GDM1 (cell line): ENCODE results near the gene BBC3.

ENCODE experiments used
- DNase-seq: peaks from one replicate; lab custom pipeline; 2025; lab: John Stamatoyannopoulos, UW

BBC3 gene

GRCh38 chr19:47231215-47232054, 436 bp upstream of the BBC3 start:
- DNase-seq: peak; percentile 85

DNA sequence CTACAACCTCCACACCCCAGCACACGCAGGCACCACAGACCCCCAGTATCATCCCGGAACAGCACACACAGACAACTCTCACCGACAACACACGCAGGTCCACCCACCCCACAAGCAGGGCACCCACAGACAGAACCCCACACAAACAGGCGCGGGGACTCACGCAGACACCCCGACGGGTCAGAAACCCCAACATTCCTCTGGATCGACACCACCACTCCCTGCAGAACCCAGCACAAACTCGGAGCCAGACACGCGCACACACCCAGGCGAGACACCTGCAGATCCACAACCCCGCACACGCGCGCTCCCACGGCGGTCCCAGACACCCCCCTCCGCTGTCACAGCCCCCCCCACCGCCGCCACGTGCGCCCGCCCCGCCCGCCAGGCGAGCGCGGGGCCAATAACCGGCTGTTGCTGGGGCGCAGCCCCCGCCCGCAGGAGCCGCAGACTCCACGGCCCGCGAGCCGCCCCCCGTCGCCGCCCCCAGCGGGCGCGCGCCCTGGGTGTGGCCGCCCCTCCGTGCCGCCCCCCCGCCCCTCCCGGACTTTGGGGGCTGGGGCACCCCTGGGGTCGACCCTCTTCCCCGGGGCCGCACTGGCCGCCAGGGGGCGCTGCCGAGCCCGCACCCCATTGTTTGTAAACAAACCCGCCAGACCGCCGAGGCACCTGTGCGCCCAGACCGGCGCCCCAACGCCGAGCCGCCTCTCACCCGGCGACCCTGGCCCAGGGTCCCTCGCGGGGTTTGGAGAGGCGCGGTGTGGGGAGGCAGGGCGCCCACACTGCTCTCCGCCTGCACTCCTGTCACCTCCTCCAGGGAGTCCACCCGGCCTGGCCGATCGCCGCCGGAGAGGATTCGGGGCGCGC, 712 bp downstream of the BBC3 start:
- peak; percentile 35 for DNase-seq

GRCh38 chr19:47229676-47230053, 1.3 kb downstream of the BBC3 start:
- no peak for DNase-seq

- peak; percentile 5 for DNase-seq
Measured at GRCh38 chr19:47228937-47229675, 1.9 kb downstream of the BBC3 start.

GRCh38 chr19:47228168-47228936, 2.6 kb downstream of the BBC3 start:
- no peak for DNase-seq

- DNase-seq: peak; percentile 72
Measured at GRCh38 chr19:47227352-47228167, 3.4 kb downstream of the BBC3 start.

- DNase-seq: peak; percentile 58
Measured at GRCh38 chr19:47226426-47227351, 4.3 kb downstream of the BBC3 start.

- peak; percentile 78 for DNase-seq
Measured at GRCh38 chr19:47225746-47226425, 5.1 kb downstream of the BBC3 start.

DNA sequence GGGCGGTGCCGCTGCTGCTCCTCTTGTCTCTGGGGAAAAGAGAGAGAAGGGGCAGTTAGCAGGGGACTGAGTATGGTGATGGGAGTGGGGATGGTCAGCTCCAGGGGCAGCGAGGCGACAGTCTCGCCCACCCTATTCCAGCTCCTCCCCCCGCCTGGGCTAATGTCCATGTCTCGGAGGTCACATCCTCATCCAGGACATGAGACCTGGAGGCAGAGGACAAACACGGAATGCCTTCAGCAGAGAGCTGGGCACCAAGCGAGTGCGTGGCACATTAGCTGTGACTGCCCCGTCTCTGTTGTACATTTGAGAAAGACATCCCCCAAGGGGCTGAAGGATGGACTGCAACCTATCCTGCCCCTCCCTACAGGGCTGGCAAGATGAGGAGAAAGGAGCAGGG, 9.1 kb downstream of the BBC3 start:
- DNase-seq: no peak

DNA sequence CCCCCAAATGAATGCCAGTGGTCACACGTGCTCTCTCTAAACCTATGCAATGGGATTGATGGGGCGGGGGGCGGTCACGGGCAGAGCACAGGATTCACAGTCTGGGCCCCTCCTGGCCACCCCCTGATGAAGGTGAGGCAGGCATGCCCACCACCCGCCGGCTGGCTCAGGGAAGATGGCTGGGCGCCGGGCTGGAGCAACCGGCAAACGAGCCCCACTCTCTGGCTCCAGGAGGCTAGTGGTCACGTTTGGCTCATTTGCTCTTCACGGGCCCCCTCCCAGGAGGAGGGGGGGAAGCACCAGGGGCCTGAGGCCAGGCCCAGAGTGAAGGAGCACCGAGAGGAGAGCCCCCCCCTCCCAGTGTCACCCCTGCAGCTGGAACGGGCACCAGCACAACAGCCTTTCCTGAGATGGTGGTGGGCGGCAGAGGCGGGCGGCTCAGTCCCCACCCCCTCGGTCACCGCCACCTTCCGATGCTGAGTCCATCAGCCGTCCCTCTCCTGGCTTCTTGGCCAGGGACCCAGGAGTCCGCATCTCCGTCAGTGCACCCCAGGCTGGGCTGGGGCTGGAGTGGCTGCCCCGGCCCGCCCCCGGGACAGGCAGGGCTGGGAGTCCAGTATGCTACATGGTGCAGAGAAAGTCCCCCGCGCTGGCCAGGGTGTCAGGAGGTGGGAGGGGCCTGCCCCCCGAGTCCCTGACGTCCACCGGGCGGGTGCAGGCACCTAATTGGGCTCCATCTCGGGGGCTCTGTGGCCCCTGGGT, 9.7 kb downstream of the BBC3 start:
- DNase-seq: no peak

DNA sequence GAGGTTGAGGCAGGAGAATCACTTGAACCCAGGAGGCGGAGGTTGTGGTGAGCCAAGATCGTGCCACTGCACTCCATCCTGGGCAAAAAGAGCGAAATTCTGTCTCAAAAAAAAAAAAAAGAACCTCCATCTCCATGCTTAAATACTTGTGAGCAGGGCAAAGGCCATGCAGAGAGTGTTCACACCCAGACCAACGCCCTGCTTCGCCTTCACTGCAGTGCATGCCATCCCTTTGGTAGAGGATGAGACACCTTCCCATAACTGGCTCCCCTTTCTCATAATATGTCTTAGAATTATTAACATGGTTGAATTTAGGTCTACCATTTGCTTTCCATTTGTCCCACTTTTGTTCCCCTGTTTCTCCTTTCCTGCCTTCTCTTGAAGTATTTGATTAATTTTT, 15.4 kb downstream of the BBC3 start:
- DNase-seq: no peak

DNA sequence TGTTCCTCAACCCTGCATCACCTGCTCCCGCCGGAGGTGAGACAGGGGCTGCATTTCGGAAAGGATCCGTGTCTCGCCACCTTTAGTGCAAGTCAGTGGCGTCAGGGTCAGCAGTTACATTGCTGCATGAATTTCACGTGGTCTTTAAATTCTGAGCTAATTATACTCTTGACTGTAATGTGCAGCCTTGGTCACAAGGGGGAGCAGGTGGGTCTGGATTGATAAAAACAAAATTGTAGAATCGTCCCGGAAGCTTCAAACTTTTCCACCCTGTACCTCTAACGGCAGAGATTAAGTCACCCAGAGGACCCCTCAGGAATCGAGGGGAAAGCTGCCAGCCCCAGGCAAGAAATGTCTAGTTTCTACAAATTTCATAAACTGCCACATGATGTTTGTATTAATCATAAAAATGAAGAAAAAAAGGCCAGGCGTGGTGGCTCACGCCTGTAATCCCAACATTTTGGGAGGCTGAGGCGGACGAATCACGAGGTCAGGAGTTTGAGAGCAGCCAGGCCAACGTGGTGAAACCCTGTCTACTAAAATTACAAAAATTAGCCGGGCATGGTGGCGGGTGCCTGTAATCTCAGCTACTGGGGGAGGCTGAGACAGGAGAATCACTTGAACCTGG, 20.2 kb downstream of the BBC3 start:
- peak; percentile 45 for DNase-seq

- no peak for DNase-seq
Measured at GRCh38 chr19:47210180-47210490, 20.9 kb downstream of the BBC3 start.

GRCh38 chr19:47209319-47210179, 21.4 kb downstream of the BBC3 start:
- no peak for DNase-seq

DNA sequence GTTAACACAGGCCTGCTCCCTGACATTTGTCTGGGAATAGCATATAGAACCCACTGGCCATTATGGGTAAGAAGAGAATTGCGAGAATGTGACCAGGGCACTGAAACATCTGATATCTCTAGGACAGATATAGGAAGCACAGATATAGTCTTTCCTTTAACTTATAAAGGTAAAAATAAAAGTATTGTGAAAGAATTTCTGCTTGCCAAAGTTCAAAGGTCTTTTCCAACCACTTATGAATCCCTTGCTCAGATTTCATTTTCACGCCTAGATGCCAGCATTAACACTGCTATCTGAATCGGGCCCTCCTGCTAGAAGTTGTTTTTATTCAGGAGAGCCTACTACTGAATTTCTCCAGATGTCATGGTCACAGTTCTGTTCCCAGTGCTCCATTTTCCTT, 27.7 kb downstream of the BBC3 start:
- DNase-seq: no peak

- DNase-seq: no peak
Measured at GRCh38 chr19:47200530-47200929, 30.5 kb downstream of the BBC3 start.

- DNase-seq: no peak
Measured at GRCh38 chr19:47197141-47197540, 33.9 kb downstream of the BBC3 start.
